GM19324 (cell line): ENCODE results near the gene DENND2A.
"Not testable (repeated sequence)": the region's sequence is repeated elsewhere in the genome, so short reads cannot be mapped to it uniquely, and the experiment has no call there.

ENCODE experiments used
- ATAC-seq: cut with Tn5 transposase; IDR thresholded peaks from one replicate; pipeline ENCODE4 v1.9.1; 2021; ENCODE audit warnings: mild to moderate bottlenecking, moderate library complexity; ENCODE audit not compliant: unreplicated experiment, low FRiP score

Gene DENND2A

DNA sequence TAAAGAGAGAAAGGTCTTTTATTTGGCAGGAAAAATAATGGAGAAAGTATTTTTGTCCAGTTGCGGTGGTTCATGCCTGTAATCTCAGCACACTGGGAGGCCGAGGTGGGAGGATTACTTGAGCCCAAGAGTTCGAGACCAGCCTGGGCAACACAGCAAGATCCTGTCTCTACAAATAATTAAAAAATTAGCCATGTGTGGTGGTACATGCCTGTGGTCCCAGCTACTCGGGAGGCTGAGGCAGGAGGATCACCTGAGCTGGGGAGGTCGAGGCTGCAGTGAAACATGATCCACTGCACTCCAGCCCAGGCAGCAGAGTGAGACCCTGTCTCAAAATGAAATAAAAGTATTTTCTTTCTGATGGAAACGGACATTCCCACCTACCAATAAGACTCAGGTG, 83.5 kb downstream of the DENND2A start:
- no peak for ATAC-seq

DNA sequence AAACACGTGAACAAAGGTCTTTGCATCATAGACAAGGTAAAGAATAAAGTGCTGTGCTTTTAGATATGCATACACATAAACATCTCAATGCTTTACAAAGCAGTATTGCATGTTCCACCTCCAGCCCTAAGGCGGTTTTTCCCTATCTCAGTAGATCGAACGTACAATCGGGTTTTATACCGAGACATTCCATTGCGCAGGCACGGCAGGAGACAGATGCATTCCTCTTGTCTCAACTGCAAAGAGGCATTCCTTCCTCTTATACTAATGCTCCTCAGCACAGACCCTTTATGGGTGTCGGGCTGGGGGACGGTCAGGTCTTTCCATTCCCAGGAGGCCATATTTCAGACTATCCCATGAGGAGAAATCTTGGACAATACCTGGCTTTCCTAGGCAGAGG, 87.4 kb downstream of the DENND2A start:
- ATAC-seq, result not testable (repeated sequence)

DNA sequence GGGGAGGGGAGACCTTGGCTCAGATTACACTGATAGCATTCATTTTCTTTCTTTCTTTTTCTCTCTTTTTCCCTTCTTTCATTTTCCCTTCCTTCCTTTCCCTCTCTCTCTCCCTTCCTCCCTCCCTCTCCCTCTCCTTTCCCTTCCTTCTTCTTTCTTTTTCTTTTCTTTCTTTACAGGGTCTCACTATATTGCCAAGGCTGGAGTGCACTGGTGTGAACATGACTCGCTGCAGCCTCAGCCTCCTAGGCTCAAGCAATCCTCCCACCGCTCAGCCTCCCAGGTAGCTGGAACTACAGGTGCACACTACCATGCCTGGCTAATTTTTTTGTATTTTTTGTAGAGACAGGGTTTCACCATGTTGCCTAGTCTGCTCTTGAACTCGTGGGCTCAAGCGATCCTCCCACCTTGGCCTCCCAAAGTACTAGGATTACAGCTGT, 88.4 kb downstream of the DENND2A start:
- ATAC-seq, result no peak

- no peak for ATAC-seq
Observed at GRCh38 chr7:140551355-140552239, 89.0 kb downstream of the DENND2A start.

GRCh38 chr7:140546947-140547346, 93.7 kb downstream of the DENND2A start:
- ATAC-seq, result no peak

DNA sequence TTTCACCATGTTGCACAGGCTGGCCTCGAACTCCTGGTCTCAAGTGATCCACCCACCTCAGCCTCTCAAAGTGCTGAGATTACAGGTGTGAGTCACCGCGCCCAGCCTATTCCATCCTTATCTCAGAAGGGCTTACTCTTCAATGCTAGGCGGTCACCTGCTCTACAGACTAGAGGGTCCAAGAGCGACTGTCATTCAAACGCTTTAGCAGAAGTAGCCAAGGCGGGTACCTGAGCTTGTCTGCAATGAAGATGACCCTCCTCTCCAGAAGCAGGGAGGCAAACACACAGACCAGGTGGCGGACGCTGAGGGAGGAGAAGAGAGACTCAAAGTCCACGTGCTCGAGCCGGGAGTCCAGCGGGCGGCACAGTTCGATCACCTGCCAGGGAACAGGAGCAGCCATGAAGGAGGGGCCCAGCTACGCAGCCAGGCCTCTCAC, 96.2 kb downstream of the DENND2A start:
- no peak for ATAC-seq

- no peak for ATAC-seq
Observed at GRCh38 chr7:140542228-140542603, 98.4 kb downstream of the DENND2A start.

DNA sequence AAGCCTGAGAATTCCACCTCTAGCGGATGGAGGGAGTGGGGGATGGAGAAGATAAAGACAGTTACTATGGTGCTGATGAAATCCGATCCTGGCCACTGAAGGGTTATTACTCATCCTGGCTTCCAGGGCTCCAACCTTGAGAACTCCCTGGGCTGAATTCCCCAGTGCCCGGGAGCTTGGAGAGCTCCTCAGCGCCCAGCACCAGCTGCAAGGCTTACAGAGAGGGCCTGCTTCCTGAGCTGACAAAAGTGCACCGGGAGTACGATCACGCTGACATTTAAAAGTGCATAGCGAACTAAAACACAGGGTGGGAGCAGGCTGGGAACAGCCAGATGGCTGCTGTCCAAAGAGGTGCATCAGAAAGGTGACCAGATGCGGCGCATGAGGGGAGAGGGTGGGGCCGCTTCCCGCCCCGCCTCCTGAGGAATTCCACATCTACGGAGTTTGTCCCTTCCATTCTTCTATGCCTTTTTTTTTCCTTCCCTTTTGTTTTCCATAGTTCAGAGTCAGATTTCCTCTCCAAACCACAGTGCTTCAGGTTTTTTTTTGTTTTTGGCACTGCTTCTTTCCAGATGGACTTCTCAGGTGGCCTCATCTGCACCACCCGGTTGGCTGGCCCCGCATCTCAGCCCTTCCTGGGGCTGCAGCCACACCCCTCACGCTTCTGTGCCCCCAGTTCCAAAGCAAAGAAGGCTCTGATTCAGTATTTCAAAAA, 98.9 kb downstream of the DENND2A start:
- no peak for ATAC-seq

DNA sequence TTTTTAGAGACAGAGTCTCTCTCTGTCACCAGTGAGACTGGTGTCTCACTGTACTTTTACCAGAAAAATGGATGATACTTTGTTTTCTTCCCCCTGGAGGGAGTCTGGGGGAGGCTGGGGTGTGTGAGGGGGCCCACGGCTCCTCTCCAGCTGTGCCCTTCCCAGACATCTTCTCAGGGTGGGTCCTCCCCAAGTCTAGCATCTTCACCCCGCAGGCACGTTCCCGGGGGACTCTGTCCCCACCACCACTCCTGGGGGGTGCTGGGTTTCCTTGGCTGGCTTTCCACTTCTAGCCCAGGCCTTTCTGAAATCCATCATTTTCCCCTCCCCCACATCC, 99.5 kb downstream of the DENND2A start:
- ATAC-seq, result no peak

- no peak for ATAC-seq
Observed at GRCh38 chr7:140540136-140540777, 100.4 kb downstream of the DENND2A start.

GRCh38 chr7:140539461-140539860, 101.2 kb downstream of the DENND2A start:
- ATAC-seq, result no peak

DNA sequence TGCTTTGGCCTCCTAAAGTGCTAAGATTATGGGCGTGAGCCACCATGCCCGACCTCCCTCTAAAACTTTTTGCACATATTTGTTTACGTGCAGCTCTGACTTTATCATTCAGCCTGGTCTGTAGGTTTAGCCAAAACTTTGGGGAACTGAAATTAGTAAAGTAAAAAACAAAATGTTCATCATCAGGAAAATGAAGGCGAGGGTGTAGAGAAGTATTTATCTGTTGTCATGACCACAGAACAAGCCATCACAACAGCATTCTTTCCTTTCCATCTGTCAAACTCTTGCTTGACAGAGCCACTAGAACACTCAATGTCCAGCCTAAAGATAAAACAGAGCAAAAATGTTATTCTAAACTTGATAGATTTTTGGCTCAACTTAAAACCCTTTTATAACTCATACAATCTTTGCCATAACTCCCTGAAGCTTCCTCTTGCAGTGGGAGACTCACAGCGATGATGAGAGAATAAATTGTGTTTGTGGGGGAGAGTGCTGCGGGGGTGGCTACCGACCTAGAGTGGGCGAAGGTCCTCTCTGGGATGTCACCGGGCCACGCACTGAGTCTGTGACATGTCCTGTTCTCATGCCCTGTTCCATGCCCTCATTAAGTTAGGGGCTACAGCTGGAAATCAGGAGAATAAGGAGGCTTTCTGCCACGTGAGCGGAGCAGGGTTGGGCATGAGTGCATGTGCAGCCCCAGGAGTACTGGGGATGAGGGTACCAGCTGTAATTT, 102.7 kb downstream of the DENND2A start:
- no peak for ATAC-seq

DNA sequence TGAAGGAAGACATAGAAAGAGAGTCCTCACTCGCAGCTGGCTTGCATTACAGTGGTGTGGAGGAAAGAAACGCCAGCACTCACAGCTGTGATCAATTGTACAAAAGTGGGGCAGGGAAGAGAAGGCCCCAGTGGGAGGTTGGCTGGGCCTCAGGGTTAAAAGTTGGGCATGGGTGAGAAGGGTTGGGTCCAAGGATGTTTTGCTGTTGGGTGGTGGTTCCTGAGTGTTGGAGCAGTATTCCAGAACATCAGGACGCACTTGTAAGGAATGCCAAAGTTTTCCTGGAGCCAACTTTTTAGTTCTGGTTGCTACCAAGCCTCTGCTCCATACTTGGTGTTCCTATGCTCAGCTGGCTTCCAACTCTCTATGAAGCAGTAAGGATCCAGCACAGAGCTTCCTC, 105.9 kb downstream of the DENND2A start:
- ATAC-seq, result no peak

GRCh38 chr7:140533394-140533872, 107.2 kb downstream of the DENND2A start:
- no peak for ATAC-seq

DNA sequence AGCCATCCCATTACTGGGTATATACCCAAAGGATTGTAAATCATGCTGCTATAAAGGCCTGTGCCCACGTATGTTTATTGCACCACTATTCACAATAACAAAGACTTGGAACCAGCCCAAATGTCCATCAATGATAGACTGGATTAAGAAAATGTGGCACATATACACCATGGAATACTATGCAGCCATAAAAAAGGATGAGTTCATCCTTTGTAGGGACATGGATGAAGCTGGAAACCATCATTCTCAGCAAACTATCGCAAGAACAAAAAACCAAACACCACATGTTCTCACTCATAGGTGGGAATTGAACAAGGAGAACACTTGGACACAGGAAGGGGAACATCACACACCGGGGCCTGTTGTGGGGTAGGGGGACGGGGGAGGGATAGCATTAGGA, 111.2 kb downstream of the DENND2A start:
- ATAC-seq, result not testable (repeated sequence)

- ATAC-seq, result no peak
Observed at GRCh38 chr7:140526787-140527664, 113.6 kb downstream of the DENND2A start.

DNA sequence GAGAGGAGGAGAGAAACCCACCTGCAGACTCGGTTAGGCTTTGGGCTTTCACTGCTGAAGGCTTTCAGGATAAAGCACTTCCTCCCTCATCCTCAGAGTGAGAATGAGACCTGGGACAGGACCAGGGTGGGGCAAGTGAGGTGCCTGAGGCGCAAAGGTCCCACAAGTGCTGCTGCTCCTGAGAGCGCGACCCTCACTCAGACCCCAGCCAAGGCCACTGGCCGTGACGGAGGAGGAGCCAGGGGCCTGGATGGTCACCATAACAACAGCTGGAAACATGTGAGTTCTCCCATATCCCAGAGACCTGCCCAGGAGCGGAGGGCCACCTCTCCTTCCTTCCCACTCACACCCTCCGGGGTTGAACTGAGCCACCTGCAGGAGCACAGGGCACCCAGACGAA, 114.4 kb downstream of the DENND2A start:
- ATAC-seq, result no peak

GRCh38 chr7:140525743-140526142, 114.9 kb downstream of the DENND2A start:
- ATAC-seq, result no peak

DNA sequence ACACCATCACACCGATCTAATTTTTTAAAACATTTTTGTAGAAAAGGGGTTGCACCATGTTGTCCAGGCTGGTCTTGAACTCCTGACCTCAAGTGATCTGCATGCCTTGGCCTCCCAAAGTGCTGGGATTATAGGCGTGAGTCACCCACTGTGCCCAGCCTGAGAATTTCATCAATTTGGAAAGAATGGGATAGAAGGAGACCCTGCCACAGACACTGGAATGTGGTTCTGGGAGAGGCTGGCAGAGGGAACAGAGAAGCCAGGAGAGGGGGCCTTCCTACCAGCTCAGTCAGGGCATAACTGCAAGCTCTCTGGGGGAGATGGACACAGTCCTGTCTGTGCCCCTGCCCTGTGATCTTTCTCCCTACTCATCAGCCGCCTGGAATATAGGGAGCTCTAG, 119.2 kb downstream of the DENND2A start:
- no peak for ATAC-seq

GRCh38 chr7:140519007-140519399, 121.6 kb downstream of the DENND2A start:
- ATAC-seq, result no peak
